Stimulated activated naive CD8-positive, alpha-beta T cell treated with anti-CD3 and anti-CD28 coated beads, Interleukin-15, Interleukin-2, amounts not matched to agents 100 ng/mL and 50 ng/mL, for 24 hours (primary cell): ENCODE data around the gene CYP11A1.
A peak's percentile ranks its signal among the peaks of the same experiment; 100 is the strongest.

Experiments
- H3K27ac Mint-ChIP-seq: one replicate; pipeline ENCODE4 v1.8.0; 2021; ENCODE audit warnings: mild to moderate bottlenecking, mixed read lengths
- H3K27me3 Mint-ChIP-seq: one replicate; pipeline ENCODE4 v1.8.0; 2021; ENCODE audit warnings: mixed read lengths
- H3K36me3 Mint-ChIP-seq: one replicate; pipeline ENCODE4 v1.8.0; 2021; ENCODE audit warnings: low read depth, mixed read lengths
- H3K4me1 Mint-ChIP-seq: one replicate; pipeline ENCODE4 v1.8.0; 2021; ENCODE audit warnings: low read depth, mixed read lengths
- H3K4me3 Mint-ChIP-seq: one replicate; pipeline ENCODE4 v1.8.0; 2021; ENCODE audit warnings: mild to moderate bottlenecking, mixed read lengths
- H3K9me3 Mint-ChIP-seq: one replicate; pipeline ENCODE4 v1.8.0; 2021; ENCODE audit warnings: mixed read lengths

CYP11A1 gene

DNA sequence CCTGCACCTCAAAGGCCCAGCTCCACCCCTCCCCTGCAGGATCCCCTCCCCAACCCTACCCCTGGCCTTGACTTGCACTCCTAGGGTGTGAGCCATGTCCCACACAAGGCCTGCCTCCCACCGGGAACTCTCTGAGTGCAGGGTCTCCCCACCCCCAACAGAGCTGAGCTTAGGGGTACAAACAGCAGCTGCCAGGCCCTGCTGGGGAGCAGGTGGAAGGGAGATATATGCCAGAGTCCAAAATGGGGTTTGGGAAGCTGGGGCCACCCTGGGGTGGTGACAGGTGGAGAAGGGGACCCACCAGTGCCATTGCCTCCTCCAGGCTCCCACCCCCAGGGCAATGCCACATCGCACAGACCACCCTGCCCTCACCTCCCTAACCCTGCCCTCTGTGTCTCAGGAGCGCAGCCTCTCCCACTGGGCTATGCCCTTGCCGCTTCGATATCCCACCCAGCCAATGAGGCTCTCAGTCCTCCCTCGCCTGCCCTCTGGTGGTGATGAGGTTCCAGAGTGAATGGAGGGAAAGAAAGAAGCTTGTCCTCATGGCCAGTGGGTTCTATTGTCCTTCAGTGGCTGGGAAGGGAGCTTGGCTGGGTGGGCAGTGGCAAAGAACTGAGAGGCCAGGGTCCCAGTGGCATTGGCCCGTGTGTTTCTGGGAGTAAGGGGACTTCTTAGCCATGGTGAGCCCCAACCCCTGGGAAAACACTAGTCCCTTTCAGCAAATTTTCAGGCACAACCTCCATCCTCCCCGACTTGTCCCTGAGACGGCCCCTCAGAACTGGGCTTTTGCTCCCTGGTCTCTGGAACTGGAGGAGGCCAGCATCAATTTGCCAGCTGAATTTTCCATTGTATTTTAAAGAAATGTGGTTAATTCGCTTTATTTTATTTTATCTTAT, 46.8 kb downstream of the CYP11A1 start:
- Mint-ChIP-seq H3K27me3 (no peaks in the 10 kb centered on the region), H3K4me1 (peaks cover 33% of the 10 kb centered on the region), H3K9me3 (no peaks in the 10 kb centered on the region), H3K4me3 (no peak overlapping the region), H3K36me3 (no peaks in the 10 kb centered on the region), H3K27ac (no peak overlapping the region)

DNA sequence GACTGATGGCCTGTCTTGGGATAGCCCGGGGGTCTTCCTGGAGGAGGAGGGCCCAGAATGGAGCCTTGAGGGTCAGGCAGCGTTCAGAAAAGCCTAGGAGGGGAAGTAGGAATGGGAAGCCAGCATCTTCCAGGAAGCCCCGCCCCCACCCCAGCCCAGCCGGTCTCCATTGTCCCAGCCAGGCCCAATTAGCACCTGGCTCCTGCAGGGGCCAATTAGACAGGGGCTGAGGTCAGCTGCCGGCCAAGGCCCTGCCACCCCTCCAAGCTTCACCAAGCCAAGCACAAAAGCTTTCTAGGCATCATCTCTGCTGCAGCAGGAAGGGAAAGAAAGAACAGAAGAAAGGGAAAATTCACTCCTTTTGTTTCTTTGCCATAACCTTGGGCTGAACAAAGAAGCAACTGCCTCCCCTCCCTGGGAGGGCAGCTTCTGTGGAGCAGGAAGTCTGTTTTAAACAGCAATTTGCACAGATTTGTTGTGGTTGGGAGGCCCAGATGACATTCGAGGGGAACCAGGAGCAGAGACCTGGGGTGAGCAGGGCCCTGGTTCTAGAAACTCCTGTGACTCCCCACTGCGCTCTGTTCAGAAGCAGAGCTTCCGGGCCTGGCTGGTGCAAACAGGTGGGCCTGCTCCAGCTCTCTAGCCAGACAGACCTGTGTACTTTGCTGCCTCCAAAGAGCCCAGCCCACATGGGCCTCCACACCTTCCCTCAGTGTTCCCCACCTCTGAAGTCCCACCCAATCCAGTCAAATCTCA, 47.7 kb downstream of the CYP11A1 start:
- peaks cover 41% of the 10 kb centered on the region for H3K4me1 Mint-ChIP-seq
- H3K27me3 Mint-ChIP-seq, result no peaks in the 10 kb centered on the region

DNA sequence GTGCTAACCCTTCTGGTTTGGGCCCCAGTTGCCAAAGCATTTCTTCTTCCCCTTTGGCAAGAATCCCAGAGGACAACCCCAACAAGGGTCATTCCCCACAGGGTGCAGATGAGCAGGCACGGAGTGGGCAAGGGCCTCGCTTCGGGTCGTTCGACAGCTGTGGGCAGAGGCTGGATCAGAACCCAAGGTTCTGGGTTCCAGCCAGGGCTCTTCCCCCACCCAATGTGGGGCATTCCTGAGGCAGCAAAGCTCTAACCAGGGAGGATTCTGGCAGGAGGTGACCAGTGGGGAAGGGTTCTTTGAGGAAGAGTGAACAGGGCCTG, 48.3 kb downstream of the CYP11A1 start:
- Mint-ChIP-seq H3K4me3 (no peak overlapping the region), H3K27me3 (no peaks in the 10 kb centered on the region), H3K36me3 (no peaks in the 10 kb centered on the region), H3K27ac (no peak overlapping the region), H3K4me1 (peaks cover 48% of the 10 kb centered on the region), H3K9me3 (no peaks in the 10 kb centered on the region)

More for the DNA sequence above, 47.7 kb downstream of the CYP11A1 start:
- Mint-ChIP-seq H3K9me3 (no peaks in the 10 kb centered on the region), H3K4me3 (no peak overlapping the region), H3K36me3 (no peaks in the 10 kb centered on the region), H3K27ac (no peak overlapping the region)

DNA sequence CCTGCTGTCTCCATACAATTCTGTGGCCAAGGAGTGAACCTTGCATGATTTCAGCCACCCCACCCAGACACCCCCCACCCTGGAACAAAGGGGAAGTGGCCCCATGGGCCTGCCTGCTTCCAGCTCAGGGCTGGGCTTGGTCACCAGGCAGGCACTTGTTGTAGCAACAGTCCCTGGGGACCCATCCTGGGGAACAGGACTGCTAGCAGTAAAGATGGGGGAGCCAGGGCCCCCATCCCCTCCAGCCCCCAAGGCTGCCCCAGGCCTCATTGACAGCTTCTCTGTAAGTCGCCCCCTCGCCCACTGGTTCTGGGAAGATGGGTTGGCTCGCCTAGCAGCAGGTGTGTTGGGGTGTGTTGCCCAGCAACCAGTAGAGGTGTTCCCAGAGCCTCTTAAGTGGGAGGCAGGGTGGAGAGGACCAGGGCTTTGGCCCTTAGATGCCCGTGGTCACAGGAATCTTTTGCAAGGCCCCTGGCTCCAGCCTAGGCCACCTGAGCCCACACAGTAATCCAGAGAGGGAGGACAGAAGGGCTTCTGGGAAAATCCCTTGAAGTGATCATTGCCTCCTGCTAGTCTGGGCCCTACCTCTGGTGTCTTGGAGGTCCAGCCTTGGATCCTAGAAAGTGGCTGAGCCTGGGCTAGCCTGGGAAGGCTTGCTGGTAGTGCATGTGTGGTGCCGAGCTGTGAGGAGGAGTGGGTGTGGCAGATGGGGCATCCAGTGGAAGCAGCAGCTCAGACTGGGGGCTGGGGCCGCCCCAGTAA, 48.9 kb downstream of the CYP11A1 start:
- Mint-ChIP-seq H3K4me1 (peaks cover 53% of the 10 kb centered on the region), H3K36me3 (no peaks in the 10 kb centered on the region), H3K4me3 (no peak overlapping the region), H3K9me3 (no peaks in the 10 kb centered on the region), H3K27ac (no peak overlapping the region), H3K27me3 (no peaks in the 10 kb centered on the region)

DNA sequence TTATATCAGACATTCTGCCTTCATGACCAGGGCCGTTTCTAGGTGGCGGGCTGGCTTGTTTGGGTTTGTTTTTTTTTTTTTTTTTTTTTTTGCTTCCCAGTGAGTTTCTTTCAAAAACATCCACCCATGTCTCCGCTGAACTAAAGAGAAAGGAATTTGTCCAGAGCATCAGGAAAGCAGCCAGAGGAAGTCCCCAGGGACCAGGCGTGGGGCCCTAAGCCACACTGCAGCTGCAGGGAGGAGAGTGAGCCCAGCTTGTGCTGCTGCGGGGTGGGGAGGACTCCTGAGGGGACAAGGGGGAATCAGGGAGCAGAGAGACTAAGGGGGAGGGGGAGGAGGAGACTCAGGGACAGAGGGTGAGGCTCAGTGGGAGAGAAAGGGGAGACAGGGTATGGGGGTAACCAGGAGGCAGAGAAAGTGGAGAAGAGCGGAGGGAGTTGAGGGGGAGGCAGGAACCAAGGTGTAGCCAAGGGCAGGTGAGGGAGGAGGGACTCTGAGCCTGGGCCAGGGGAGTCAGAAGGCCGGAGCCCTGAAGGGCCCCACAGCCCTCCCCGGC, 49.5 kb downstream of the CYP11A1 start:
- no peak overlapping the region for H3K27ac Mint-ChIP-seq
- H3K36me3 Mint-ChIP-seq, result no peaks in the 10 kb centered on the region
- H3K9me3 Mint-ChIP-seq, result no peaks in the 10 kb centered on the region
- no peaks in the 10 kb centered on the region for H3K27me3 Mint-ChIP-seq
- no peak overlapping the region for H3K4me3 Mint-ChIP-seq
- H3K4me1 Mint-ChIP-seq, result peaks cover 53% of the 10 kb centered on the region

DNA sequence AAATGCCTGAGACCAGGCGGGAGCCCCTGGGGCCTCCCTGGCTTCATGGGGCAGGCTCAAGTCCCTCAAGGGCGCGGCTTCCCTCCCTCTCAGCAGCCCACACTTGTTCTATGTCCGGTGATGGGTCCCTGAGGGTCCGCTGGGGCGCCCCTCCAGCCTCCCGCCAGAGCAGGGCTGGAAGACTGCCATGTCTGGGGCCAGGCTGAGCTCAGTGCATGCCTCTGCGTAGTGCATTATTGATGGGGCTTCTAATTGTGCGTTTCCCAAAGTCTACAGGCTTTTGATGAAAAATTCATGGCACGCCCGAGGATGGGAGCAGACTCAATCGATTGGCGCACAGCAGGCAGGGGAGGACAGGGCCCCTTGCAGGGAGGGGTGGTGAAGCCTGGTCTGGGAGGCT, 51.3 kb downstream of the CYP11A1 start:
- Mint-ChIP-seq H3K36me3 (no peaks in the 10 kb centered on the region), H3K4me3 (no peak overlapping the region), H3K27me3 (no peaks in the 10 kb centered on the region), H3K9me3 (no peaks in the 10 kb centered on the region), H3K4me1 (peaks cover 53% of the 10 kb centered on the region), H3K27ac (no peak overlapping the region)

DNA sequence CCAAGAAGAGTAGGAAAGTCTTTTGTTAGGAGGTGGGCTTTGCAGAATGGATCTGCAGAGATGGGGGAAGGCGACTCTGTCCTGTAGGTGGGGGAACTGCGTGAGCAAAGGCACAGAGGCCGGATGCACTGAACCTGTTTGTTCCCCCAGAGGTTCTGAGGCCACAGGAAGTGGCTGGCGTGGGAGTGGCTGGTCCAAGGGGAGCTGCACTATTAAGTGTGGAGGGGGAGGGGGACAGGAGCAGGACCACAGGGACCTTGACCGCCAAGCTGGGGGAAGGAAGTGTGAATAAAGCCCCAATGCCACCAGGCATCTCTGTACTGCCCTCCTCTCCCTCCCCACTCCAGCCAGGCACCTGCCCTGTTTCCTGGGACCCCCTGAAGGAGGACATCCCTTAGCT, 51.8 kb downstream of the CYP11A1 start:
- Mint-ChIP-seq H3K4me1 (peaks cover 53% of the 10 kb centered on the region), H3K36me3 (no peaks in the 10 kb centered on the region), H3K4me3 (peak overlapping the region; percentile 71), H3K27me3 (no peaks in the 10 kb centered on the region), H3K27ac (peak overlapping the region; percentile 84), H3K9me3 (no peaks in the 10 kb centered on the region)

DNA sequence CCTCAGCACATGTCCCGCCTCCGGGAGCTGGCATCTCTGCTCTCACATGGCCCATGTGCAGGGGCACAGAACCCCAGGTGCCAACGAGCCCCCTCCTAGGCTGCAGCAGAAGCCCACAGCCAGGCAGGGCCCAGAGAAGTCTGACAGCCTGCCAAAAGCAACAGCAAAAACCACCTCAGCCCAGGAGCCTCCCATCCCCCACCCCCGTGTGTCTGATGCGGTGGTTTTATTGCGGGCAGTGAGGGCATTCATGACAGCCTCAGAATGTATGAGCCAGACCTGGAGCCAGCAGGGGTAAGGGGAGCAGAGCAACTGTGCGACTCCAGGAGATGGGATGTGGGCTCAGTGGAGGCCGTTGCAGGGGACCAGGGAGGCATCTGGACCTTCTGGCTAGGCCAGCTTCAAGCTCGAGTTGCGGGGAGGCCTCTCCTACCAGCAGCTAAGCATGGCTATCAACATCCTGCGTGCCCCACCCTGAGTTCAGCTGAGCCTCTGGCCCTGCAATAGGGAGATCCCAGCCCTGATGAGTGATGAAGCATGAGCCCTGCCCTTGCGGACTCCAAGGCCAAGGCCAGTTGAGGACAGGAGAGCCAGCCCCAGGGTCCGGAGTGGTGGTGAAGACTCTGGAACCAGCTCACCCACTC, 52.5 kb downstream of the CYP11A1 start:
- H3K9me3 Mint-ChIP-seq, result no peaks in the 10 kb centered on the region
- H3K36me3 Mint-ChIP-seq, result no peaks in the 10 kb centered on the region
- H3K4me3 Mint-ChIP-seq, result no peak overlapping the region
- peaks cover 50% of the 10 kb centered on the region for H3K4me1 Mint-ChIP-seq
- no peaks in the 10 kb centered on the region for H3K27me3 Mint-ChIP-seq
- peak overlapping the region; percentile 84 for H3K27ac Mint-ChIP-seq

DNA sequence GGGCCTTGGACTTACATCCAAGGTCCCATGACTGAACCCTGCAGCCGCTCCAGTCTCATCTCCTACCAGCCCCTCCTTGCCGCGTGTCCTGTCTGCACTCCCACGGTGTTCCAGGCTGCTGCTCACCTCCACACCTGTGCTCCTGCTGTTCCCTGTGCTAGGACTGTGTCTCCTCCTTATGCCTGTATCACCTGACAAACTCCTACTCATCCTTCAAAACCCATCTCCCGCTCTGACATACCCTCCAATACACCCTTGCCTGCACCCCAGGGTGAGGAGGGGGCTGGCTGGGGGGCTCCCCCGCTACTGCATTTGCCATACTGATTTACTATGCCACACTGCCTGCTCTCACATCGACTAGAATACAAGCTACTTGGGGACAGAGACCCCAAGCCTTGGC, 53.6 kb downstream of the CYP11A1 start:
- Mint-ChIP-seq H3K27ac (peak overlapping the region; percentile 9), H3K9me3 (no peaks in the 10 kb centered on the region), H3K4me1 (peaks cover 45% of the 10 kb centered on the region), H3K36me3 (no peaks in the 10 kb centered on the region), H3K27me3 (no peaks in the 10 kb centered on the region), H3K4me3 (no peak overlapping the region)

DNA sequence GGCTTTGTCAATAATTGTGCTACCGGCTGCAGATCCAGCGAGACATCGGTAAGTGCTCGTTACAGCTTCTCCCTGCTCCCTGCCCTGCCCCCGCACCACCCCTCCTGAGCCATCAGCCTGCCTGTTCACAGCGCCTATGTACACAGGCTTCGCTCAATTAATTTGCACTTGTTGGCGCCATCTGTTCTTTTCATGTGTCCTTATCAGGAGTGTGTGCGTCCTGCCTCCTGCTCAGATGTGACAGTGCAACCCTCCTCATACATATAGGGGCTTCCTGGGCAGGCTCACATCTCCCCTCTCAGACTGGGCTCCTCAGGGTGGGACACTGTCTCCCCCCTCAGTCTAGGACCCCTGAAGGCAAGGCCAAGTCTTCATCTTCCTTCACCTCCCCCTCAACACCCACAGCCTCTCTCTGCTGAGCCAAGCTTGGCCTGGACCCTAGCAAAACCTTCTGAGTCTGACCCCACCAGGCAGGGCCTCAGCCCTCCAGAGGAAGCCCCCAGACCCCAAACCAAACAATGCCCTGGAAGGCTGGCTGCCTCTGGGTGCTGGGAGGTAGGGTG, 54.9 kb downstream of the CYP11A1 start:
- H3K27ac Mint-ChIP-seq, result no peak overlapping the region
- H3K9me3 Mint-ChIP-seq, result no peaks in the 10 kb centered on the region
- H3K27me3 Mint-ChIP-seq, result no peaks in the 10 kb centered on the region
- peaks cover 35% of the 10 kb centered on the region for H3K4me1 Mint-ChIP-seq
- no peak overlapping the region for H3K4me3 Mint-ChIP-seq
- H3K36me3 Mint-ChIP-seq, result no peaks in the 10 kb centered on the region

DNA sequence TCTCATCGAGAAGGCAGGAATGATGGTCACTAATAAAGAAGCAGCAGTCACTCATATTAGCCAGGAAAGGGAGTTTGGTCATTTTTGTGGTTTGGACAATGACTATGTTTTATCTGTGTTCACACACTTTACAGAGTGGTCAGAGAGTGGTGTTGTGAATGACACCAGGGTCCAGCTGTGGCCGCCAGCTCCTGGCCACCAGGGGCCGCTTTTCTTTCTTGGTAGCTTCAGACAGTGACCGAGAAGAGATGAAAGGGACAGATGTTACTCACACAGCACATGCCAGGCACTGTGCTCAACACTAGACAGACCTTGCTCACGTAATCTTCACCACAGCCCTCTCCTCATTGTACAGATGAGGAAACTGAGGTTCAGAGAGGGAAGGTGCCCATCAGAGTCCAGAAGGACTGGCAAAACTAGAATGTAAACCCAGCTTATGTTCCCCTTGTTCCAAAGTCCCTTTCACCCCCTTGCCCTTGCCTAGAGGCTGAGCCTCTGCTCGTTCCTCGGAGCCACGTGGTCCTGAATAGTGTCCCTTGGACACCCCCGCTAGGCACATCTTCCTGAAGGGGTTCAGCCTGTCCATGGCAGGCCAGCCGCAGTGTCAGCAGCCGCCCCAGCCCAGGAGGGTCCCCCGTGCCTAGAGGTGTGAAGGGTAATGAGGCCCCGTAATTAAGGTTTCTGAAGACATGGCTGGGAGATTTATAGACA, 55.6 kb downstream of the CYP11A1 start:
- Mint-ChIP-seq H3K9me3 (no peaks in the 10 kb centered on the region), H3K4me1 (peaks cover 30% of the 10 kb centered on the region), H3K27me3 (no peaks in the 10 kb centered on the region), H3K27ac (no peak overlapping the region), H3K36me3 (no peaks in the 10 kb centered on the region), H3K4me3 (no peak overlapping the region)

DNA sequence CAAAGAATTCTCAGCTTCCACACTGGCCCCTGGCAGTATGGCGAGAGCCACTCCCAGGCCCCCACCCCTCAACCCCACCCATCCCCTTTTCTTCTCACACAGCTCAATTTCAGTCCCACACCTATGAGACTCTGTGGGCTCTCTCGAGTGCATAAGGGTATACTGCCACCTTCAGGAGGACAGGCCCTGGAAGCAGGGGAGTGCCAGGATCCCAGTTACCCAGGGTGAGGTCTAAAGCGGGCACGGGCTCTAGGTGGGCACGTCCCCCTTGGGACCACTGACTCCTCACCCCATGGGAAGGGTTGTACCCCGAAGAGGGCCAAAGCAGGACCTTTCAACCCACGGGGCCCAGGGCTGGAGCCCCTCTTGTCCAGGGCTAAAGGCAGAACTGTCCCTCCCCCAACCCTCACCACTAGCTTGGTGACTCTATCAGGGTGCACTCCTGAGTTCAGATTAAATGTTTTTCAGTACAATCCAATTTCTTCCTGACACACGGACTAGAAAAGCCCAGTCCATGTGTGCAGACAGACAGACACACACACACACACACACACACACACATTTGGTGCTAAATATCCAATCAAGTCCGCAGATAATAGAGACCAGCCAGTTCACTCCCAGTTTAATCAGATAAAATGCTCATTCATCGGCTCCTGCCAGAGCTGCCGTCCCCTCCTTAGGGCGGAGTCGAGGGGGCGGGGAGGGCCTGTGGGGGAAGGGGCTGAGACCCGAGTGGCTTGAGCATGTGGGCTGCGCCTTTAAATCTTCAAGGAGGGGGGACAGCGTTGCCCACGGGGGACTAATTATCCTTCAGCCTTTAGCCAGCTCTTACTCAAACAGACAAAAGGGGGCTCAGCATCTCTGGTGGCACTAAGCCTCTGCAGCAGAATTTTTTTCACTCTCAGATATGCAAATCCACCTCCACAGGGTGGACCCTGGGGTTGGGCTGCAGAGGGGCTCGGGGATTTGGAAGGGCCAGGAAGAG, 59.3 kb downstream of the CYP11A1 start:
- Mint-ChIP-seq H3K36me3 (no peaks in the 10 kb centered on the region), H3K9me3 (no peaks in the 10 kb centered on the region), H3K4me1 (no peaks in the 10 kb centered on the region), H3K27ac (no peak overlapping the region), H3K4me3 (no peak overlapping the region), H3K27me3 (peaks cover 7% of the 10 kb centered on the region)

DNA sequence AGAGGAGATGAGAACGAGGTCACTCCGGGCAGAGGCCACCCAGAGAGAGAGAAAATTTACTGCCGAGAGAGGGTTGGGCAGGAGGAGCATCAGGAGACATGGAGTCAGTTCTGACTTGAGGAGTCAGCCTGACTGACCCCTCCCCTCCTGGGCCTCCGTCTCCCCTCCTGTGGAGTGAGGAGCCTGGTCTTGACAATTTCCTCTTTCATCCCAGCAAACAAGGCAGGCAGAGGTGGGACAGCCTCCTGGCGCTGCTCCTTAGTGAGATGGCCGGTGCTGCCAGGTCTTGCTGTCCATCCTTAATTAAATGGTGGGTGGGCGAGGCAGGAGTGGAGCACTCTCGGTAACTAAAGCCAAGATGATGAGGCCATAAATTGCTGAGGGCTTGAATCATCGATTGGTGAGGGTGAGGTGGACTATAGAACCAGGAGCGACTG, 60.6 kb downstream of the CYP11A1 start:
- Mint-ChIP-seq H3K36me3 (no peaks in the 10 kb centered on the region), H3K4me3 (no peak overlapping the region), H3K27ac (no peak overlapping the region), H3K9me3 (no peaks in the 10 kb centered on the region), H3K27me3 (peaks cover 15% of the 10 kb centered on the region), H3K4me1 (no peaks in the 10 kb centered on the region)
